GM12874 (cell line): Measurements from ENCODE around the gene CA5A.

ENCODE experiments used
- TF ChIP-seq, protein P1 (sequence below): IDR thresholded peaks from 2 replicates; pipeline ENCODE4 v1.5.1; 2011; ENCODE audit warnings: low read depth, mild to moderate bottlenecking, control low read depth, low read length, moderate library complexity; ENCODE audit not compliant: insufficient read depth

Gene CA5A

DNA sequence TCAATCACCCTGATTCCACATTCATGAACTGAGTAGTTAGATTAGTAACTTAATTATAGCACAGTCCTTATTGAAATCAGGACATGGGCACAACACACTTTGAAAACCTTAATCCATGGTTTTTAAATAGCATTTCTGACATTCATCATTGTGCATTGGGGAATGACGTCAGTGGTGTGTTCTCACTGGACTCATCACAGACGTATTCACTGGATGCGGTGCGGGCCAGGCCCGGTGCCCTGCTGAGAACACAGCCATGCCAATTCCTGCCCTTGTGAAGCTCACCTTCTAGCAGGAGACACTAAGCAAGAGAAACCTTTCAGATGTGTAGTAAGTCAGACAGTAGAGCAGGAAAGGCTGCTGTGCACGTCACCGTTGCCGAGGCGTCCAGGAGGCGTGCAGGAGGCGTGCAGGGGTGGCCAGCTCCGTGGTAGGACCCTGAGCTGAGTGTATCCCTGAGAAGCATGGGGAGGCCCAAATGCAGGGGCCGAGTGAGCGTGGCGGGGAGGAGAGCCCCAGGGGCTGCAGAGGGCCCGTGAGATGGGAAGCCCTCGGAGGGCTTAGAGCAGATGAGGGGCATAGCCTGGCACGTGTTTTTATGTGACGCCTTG lies 27.8 kb upstream of the CA5A start:
- TF ChIP-seq, protein P1, sequence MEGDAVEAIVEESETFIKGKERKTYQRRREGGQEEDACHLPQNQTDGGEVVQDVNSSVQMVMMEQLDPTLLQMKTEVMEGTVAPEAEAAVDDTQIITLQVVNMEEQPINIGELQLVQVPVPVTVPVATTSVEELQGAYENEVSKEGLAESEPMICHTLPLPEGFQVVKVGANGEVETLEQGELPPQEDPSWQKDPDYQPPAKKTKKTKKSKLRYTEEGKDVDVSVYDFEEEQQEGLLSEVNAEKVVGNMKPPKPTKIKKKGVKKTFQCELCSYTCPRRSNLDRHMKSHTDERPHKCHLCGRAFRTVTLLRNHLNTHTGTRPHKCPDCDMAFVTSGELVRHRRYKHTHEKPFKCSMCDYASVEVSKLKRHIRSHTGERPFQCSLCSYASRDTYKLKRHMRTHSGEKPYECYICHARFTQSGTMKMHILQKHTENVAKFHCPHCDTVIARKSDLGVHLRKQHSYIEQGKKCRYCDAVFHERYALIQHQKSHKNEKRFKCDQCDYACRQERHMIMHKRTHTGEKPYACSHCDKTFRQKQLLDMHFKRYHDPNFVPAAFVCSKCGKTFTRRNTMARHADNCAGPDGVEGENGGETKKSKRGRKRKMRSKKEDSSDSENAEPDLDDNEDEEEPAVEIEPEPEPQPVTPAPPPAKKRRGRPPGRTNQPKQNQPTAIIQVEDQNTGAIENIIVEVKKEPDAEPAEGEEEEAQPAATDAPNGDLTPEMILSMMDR = no peak

DNA sequence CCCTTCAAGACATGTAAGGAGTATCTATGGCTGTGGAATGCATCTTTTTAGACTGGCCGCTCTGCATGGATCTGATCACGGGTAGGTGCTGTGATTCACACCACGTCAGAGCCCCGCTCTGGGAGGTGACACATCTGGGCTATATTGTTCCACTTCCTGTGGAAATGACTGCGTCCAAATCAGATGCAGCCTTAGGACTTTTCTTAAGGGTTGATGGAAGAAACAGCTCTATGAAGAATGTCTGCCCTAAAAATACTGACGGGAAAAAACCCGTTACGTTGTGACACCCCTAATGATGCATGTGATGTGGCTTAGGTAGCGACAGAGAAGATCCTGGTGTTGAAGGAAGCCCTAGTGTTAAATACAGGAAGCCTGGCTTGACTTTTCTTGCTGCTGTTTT lies 27.1 kb upstream of the CA5A start:
- TF ChIP-seq, protein P1 = no peak

DNA sequence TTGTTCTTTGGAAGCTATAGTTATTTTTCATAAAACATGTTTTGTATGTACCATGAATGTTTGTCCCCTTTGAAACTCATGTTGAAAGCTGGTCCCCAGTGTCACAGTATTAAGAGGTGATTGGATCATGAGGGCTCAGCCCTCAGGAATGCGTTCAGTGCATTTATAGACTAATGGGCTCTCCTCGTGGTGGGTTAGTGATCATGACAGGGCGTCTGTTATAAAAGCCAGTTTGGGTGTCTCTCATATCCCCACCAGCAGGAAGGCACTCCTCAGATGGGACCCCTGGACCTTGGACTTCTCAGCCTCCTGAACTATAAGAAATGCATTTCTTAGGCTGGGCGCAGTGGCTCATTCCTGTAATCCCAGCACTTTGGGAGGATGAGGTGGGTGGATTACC lies 25.3 kb upstream of the CA5A start:
- TF ChIP-seq, protein P1 = no peak

DNA sequence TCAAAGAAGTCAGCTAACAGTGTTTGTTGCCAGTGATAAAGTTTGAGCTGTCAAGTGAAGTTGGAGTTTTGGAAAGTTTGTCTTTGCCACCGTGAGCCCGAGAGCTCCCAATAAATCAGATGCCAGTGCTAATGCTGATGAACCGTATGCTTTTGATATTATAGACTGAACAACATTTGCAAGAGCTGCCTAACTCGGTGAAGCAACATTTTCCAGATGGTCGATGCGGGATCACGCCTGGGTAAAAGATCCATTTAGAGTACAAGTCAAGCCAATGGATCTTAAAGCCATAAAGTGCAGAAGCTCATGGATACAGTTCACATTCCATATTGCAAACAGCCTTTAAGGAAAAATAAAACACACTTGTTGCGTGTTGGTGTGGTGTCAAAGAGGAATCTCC lies 24.5 kb upstream of the CA5A start:
- TF ChIP-seq, protein P1 = no peak

DNA sequence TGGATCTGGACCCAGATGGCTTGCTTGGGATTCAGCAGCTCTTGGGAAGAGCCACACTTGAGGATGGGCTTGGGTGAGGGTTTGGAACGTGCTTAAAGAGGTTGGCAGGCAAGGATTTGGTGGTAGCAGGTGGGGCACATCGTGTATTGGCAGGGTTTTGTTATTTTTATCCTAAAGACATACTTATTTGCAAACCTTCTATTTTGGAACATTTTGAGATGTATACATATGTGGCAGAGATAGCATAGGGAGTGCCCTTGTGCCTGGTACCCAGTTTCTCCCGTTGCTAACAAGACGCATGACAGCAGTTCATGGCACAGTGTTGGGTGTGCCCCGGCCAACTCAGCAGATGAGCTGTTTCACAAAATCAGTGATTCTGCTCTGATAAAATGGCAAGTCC lies 24.0 kb upstream of the CA5A start:
- TF ChIP-seq, protein P1 = no peak

DNA sequence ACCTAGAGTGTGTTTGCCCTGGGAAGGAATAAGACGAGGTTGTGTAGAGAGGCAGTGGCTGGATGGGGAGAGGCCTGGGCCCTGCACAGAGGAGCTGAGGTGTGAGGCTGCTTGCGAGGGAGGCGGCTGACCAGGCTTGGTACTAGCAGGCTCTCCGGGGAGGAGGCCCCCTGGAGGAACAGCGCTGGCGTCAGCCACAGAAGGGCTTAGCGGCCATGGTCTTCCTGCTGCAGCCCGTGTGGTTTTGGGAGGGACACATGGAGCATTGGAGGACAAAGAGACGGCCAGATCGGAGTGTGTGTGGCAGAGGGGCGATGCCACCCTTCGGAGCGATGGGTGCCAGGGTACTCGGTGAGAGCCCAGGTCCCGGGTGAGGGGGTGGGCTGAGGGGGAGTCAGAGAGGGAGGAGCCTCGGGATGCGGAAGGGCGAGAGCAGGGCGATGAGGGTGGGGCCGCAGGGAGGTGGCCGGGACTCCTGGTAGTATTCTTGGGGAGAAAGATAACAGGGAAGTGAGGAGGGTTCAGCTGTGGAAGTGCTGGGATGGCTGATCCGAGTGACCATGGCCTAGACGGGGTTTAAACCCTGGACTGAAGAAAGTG lies 23.2 kb upstream of the CA5A start:
- TF ChIP-seq, protein P1 = no peak

DNA sequence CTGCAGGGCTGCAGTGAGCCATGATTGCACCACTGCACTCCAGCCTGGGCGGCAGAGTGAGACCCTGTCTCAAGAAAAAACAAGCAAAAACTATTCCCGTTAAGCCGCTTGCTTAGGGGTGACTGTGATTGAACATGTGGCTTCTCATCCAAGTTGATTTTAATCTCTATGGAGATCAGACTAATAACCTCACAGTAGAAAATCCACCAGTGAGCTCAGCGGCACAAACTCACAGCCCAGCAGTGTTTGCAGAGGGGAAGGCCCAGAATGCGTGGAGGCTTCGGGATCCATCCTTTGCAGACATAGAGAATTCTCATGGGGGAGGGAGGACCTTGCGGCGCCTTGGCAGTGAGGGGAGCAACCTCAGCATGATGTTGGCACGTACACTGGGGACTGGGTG lies 22.3 kb upstream of the CA5A start:
- TF ChIP-seq, protein P1 = no peak
